COLO668 (cell line): ENCODE results near the gene RELT.
A peak's percentile ranks its signal among the peaks of the same experiment; 100 is the strongest.

Experiments used
- DNase-seq: peaks from one replicate; lab custom pipeline; 2025; ENCODE audit not compliant: unreplicated experiment; lab: John Stamatoyannopoulos, UW

Gene RELT

GRCh38 chr11:73347067-73347466 is 29.1 kb upstream of the RELT start:
- peak; percentile 12 for DNase-seq

GRCh38 chr11:73348838-73349237 is 27.4 kb upstream of the RELT start:
- no peak for DNase-seq

- DNase-seq: no peak
Observed at GRCh38 chr11:73349633-73350032, 26.6 kb upstream of the RELT start.

GRCh38 chr11:73350908-73351636 is 25.1 kb upstream of the RELT start:
- DNase-seq: peak; percentile 25

GRCh38 chr11:73353422-73353821 is 22.8 kb upstream of the RELT start:
- no peak for DNase-seq

- DNase-seq: no peak
Observed at GRCh38 chr11:73355109-73355508, 21.1 kb upstream of the RELT start.

GRCh38 chr11:73356979-73357860 is 19.0 kb upstream of the RELT start:
- DNase-seq: no peak

GRCh38 chr11:73358071-73358470 is 18.1 kb upstream of the RELT start:
- no peak for DNase-seq

- DNase-seq: no peak
Observed at GRCh38 chr11:73359341-73359740, 16.9 kb upstream of the RELT start.

GRCh38 chr11:73359930-73360742 is 16.1 kb upstream of the RELT start:
- peak; percentile 22 for DNase-seq

GRCh38 chr11:73360743-73361369 is 15.3 kb upstream of the RELT start:
- DNase-seq: no peak

GRCh38 chr11:73361953-73362776 is 14.0 kb upstream of the RELT start:
- DNase-seq: peak; percentile 74

GRCh38 chr11:73363147-73363546 is 13.1 kb upstream of the RELT start:
- no peak for DNase-seq

- DNase-seq: no peak
Observed at GRCh38 chr11:73365352-73366264, 10.6 kb upstream of the RELT start.

GRCh38 chr11:73366265-73366610 is 10.0 kb upstream of the RELT start:
- DNase-seq: no peak

- no peak for DNase-seq
Observed at GRCh38 chr11:73366953-73367352, 9.2 kb upstream of the RELT start.

GRCh38 chr11:73367482-73368024 is 8.6 kb upstream of the RELT start:
- no peak for DNase-seq

- DNase-seq: no peak
Observed at GRCh38 chr11:73372375-73372993, 3.7 kb upstream of the RELT start.
